IMR-90 (cell line): ENCODE data around the gene XYLT2. TPM values are rescaled to one million over a fixed set of nuclear protein-coding genes. Genes with fewer than 3 reads are reported as not detected.

Source experiments
- ATAC-seq: fragments of 200-7000 bp; cut with Tn5 transposase; 2 replicates; pipeline ENCODE4 v1.9.1; 2020; ENCODE audit warnings: low read depth, mild to moderate bottlenecking, moderate library complexity
- BruUV-seq: library from RNA; stranded (reverse); fragments of 400-500 nt; replicated peaks from 2 replicates; lab custom pipeline; 2021; lab: Mats Ljungman, UMichigan
- CTCF ChIA-PET: fragments of 300-600 bp; formaldehyde crosslinking; extraction: SDS; loops from one replicate; lab custom pipeline; 2021; ENCODE audit warnings: antibody characterized with exemption; lab: Yijun Ruan, JAX
- POLR2A ChIA-PET: fragments of 300-600 bp; sonication (Branson Sonifier 250); formaldehyde crosslinking; loops from one replicate; lab custom pipeline; 2022; ENCODE audit warnings: antibody characterized with exemption; ENCODE audit not compliant: unreplicated experiment; lab: Charles Lee
- DNase-seq: peaks from one replicate; pipeline ENCODE4 v3.0.0; 2013
- H2AFZ ChIP-seq: replicated peaks from 2 replicates; pipeline ENCODE3; 2013; ENCODE audit warnings: low read length, mild to moderate bottlenecking; ENCODE audit not compliant: poor library complexity
- H2AK5ac ChIP-seq: 2 replicates; pipeline ENCODE4 v1.6.1; 2013; ENCODE audit warnings: low read depth, low read length, inconsistent platforms
- H2AK9ac ChIP-seq: replicated peaks from 2 replicates; pipeline ENCODE3; 2013; ENCODE audit warnings: mild to moderate bottlenecking, low read depth, low read length, moderate library complexity; ENCODE audit not compliant: poor library complexity
- H2BK120ac ChIP-seq: 2 replicates; pipeline ENCODE4 v1.6.1; 2013; ENCODE audit warnings: low read depth, low read length, inconsistent platforms
- H2BK15ac ChIP-seq: 3 replicates; pipeline ENCODE4 v1.6.1; 2013; ENCODE audit warnings: low read depth, low read length, inconsistent platforms
- H2BK20ac ChIP-seq: 2 replicates; pipeline ENCODE4 v1.6.1; 2013; ENCODE audit warnings: low read depth, mild to moderate bottlenecking, inconsistent platforms, low read length, moderate library complexity
- H2BK5ac ChIP-seq: 2 replicates; pipeline ENCODE4 v1.6.1; 2013; ENCODE audit warnings: mild to moderate bottlenecking, low read depth, low read length, inconsistent platforms; ENCODE audit not compliant: poor library complexity, severe bottlenecking
- H3K14ac ChIP-seq: replicated peaks from 2 replicates; pipeline ENCODE4 v1.6.1; 2013; ENCODE audit warnings: low read depth, low read length, inconsistent platforms
- H3K18ac ChIP-seq: 2 replicates; pipeline ENCODE4 v1.6.1; 2013; ENCODE audit warnings: low read depth, low read length, control low read depth
- H3K23ac ChIP-seq: 2 replicates; pipeline ENCODE4 v1.6.1; 2013; ENCODE audit warnings: low read depth, low read length, inconsistent platforms
- H3K27ac ChIP-seq: 2 replicates; pipeline ENCODE4 v1.5.1; 2013; ENCODE audit warnings: mild to moderate bottlenecking, control low read depth, low read length; ENCODE audit not compliant: insufficient read depth
- H3K27me3 ChIP-seq: 2 replicates; pipeline ENCODE4 v1.6.1; 2013; ENCODE audit warnings: low read length; ENCODE audit not compliant: control insufficient read depth, insufficient read depth
- H3K36me3 ChIP-seq: 2 replicates; pipeline ENCODE4 v1.6.1; 2013; ENCODE audit warnings: low read length, mixed read lengths; ENCODE audit not compliant: control insufficient read depth, insufficient read depth
- H3K4ac ChIP-seq: 2 replicates; pipeline ENCODE4 v1.6.1; 2013; ENCODE audit warnings: low read depth, low read length, inconsistent platforms
- H3K4me1 ChIP-seq: 2 replicates; pipeline ENCODE4 v1.6.1; 2013; ENCODE audit warnings: low read length, mixed read lengths; ENCODE audit not compliant: control insufficient read depth, insufficient read depth
- H3K4me2 ChIP-seq: 2 replicates; pipeline ENCODE4 v1.6.1; 2013; ENCODE audit warnings: low read depth, mild to moderate bottlenecking, control low read depth, low read length, moderate library complexity
- H3K4me3 ChIP-seq: 2 replicates; pipeline ENCODE4 v1.5.1; 2013; ENCODE audit warnings: low read depth, mild to moderate bottlenecking, control low read depth, low read length, moderate library complexity; ENCODE audit not compliant: insufficient read depth
- H3K56ac ChIP-seq: 2 replicates; pipeline ENCODE4 v1.6.1; 2013; ENCODE audit warnings: low read length, inconsistent platforms; ENCODE audit not compliant: insufficient read depth; ENCODE audit errors: extremely low read depth
- H3K79me1 ChIP-seq, 2 experiments: 2 replicates each; pipeline ENCODE4 v1.6.1; 2013; ENCODE audit warnings: low read length in 2 of 2, inconsistent platforms in 1 of 2, low read depth in 1 of 2
- H3K9ac ChIP-seq: 2 replicates; pipeline ENCODE4 v1.6.1; 2013; ENCODE audit warnings: low read depth, low read length, control low read depth
- H3K9me1 ChIP-seq: 2 replicates; pipeline ENCODE4 v1.6.1; 2013; ENCODE audit warnings: low read length, inconsistent platforms; ENCODE audit not compliant: insufficient read depth
- H3K9me3 ChIP-seq: 2 replicates; pipeline ENCODE4 v1.6.1; 2013; ENCODE audit warnings: low read length; ENCODE audit not compliant: control insufficient read depth, insufficient read depth
- H4K20me1 ChIP-seq: 2 replicates; pipeline ENCODE4 v1.6.1; 2013; ENCODE audit warnings: low read length, inconsistent platforms; ENCODE audit not compliant: insufficient read depth
- H4K5ac ChIP-seq: 2 replicates; pipeline ENCODE4 v1.6.1; 2013; ENCODE audit warnings: mild to moderate bottlenecking, low read depth, low read length, control low read depth
- H4K8ac ChIP-seq, 2 experiments: 2 replicates each; pipeline ENCODE4 v1.6.1; 2013; ENCODE audit warnings: low read depth in 2 of 2, low read length in 2 of 2, control low read depth in 1 of 2, inconsistent platforms in 1 of 2
- H4K91ac ChIP-seq: 2 replicates; pipeline ENCODE4 v1.6.1; 2013; ENCODE audit warnings: low read depth, low read length, inconsistent platforms; ENCODE audit not compliant: insufficient read depth
- CEBPB ChIP-seq: IDR thresholded peaks from 2 replicates; pipeline ENCODE4 v1.6.1; 2012; ENCODE audit warnings: low read depth, low read length, improper control_type of control experiment
- FOS ChIP-seq: fragments of 150-350 bp; IDR thresholded peaks from 2 replicates; pipeline ENCODE4 v1.6.1; 2016; ENCODE audit warnings: low read depth, low read length
- MAFK ChIP-seq: IDR thresholded peaks from 2 replicates; pipeline ENCODE4 v1.6.1; 2012; ENCODE audit warnings: low read depth, low read length, improper control_type of control experiment
- NFE2L2 ChIP-seq: fragments of 150-350 bp; IDR thresholded peaks from 2 replicates; pipeline ENCODE4 v1.6.1; 2016; ENCODE audit warnings: low read depth, mild to moderate bottlenecking, low read length
- SMC3 ChIP-seq: fragments of 150-350 bp; IDR thresholded peaks from 2 replicates; pipeline ENCODE4 v1.6.1; 2016; ENCODE audit warnings: low read depth, mild to moderate bottlenecking, antibody characterized with exemption, low read length, moderate library complexity
- WGBS, 2 experiments: methylation state at CpG; one replicate each; pipeline versions ENCODE4 v1.1.5 to v1.1.7; 2013; ENCODE audit warnings: missing lambda C conversion rate in 2 of 2; ENCODE audit not compliant: insufficient read length in 1 of 2; ENCODE audit errors: extremely low coverage in 2 of 2; 5-methylcytosine and 5-hydroxymethylcytosine counted together
- dilution Hi-C: fragments of 300-500 bp; cut with HindIII; formaldehyde crosslinking; loops from one replicate; pipeline ENCODE4 v1.14.3; 2018; ENCODE audit warnings: low sequenced_read_pairs; ENCODE audit not compliant: unreplicated experiment
- in situ Hi-C: fragments of 300-500 bp; cut with MboI; formaldehyde crosslinking; loops from 3 replicates; pipeline ENCODE4 v1.14.3; 2019; ENCODE audit warnings: low sequenced_read_pairs, inconsistent platforms, mixed read lengths
- intact Hi-C: fragments of 100-400 bp; cut with micrococcal nuclease; formaldehyde crosslinking; loops from 2 replicates; pipeline ENCODE4 v1.10.0; 2022
- polyA plus RNA-seq, 3 experiments: library from polyadenylated mRNA; depleted of rRNA; stranded (reverse); fragments of >200 nt; gene quantifications; 2 replicates each; pipeline ENCODE4 v1.2.3, GENCODE V29; 2012; ENCODE audit warnings: low replicate concordance in 1 of 3
- total RNA-seq: library from RNA; depleted of rRNA; stranded (reverse); fragments of >200 nt; gene quantifications from 2 replicates; pipeline ENCODE4 v1.2.3, GENCODE V29; 2012
- TF ChIP-seq, protein P1 (sequence below): fragments of 150-350 bp; IDR thresholded peaks from 2 replicates; pipeline ENCODE4 v1.6.1; 2017; ENCODE audit warnings: mild to moderate bottlenecking, antibody characterized with exemption, low read length, low read depth

The XYLT2 gene
- total and polyA plus RNA-seq, 2 of the 4 experiments (the other 2 are of a cell fraction), result 27.7 to 31.9 TPM

DNA sequence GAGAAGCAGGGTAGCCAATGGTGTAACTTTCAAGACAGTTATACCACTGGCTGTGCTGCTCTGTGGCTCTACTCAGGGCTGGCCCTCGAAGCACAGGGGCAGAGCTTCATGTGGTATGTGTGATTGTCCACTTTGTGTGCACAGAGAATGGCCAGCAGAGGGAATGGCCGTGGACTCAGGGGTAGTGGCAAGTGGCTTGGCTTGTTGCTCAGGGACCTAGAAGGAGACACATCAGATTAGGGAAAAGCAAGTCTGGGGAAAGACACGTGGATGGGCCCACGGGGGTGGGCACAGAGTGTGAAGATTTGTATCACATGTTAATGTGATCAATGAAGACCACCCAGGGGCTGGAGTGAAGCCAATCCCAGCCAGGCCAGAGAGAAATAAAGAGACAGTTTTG is 20.0 kb upstream of the XYLT2 start:
- no peak overlapping the region for H3K56ac ChIP-seq
- 0% methylated on average over 2 of the region's 4 CpGs; no CpG with 5 or more reads in 1 of the 2 experiments for WGBS, 2 experiments
- H2BK5ac ChIP-seq, result no peak overlapping the region
- no peak overlapping the region for H3K9ac ChIP-seq
- H3K4ac ChIP-seq, result no peak overlapping the region
- no peak for TF ChIP-seq FOS
- TF ChIP-seq NFE2L2, result no peak
- TF ChIP-seq, protein P1, sequence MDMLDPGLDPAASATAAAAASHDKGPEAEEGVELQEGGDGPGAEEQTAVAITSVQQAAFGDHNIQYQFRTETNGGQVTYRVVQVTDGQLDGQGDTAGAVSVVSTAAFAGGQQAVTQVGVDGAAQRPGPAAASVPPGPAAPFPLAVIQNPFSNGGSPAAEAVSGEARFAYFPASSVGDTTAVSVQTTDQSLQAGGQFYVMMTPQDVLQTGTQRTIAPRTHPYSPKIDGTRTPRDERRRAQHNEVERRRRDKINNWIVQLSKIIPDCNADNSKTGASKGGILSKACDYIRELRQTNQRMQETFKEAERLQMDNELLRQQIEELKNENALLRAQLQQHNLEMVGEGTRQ, result no peak
- TF ChIP-seq MAFK, result no peak
- TF ChIP-seq SMC3, result no peak
- TF ChIP-seq CEBPB, result no peak
- no peak overlapping the region for H2AK5ac ChIP-seq
- no peaks in the 10 kb centered on the region for H3K27me3 ChIP-seq
- no peaks in the 10 kb centered on the region for H3K79me1 ChIP-seq
- peaks cover under 1% of the 10 kb centered on the region for H3K9me1 ChIP-seq
- H3K4me2 ChIP-seq, result no peak overlapping the region
- ATAC-seq (no peak), DNase-seq (no peak)
- no peak overlapping the region for H2AFZ ChIP-seq
- H3K4me1 ChIP-seq, result no peaks in the 10 kb centered on the region; the same call in 1 of the 2 replicates
- no peak overlapping the region for H4K8ac ChIP-seq
- BruUV-seq, result no TSS peak
- no peak overlapping the region for H2BK120ac ChIP-seq
- H2BK15ac ChIP-seq, result no peak overlapping the region
- no peak overlapping the region for H3K4me3 ChIP-seq
- no peak overlapping the region for H3K23ac ChIP-seq
- POLR2A ChIA-PET, result no interaction called here
- no peak overlapping the region for H4K5ac ChIP-seq
- intact Hi-C loops, result no loop called here
- dilution Hi-C loops, result no loop called here
- CTCF ChIA-PET, result no interaction called here
- H4K20me1 ChIP-seq, result no peaks in the 10 kb centered on the region
- no peaks in the 10 kb centered on the region for H3K9me3 ChIP-seq
- H4K91ac ChIP-seq, result no peak overlapping the region
- no peak overlapping the region for H3K14ac ChIP-seq
- no peak overlapping the region for H3K18ac ChIP-seq
- H2BK20ac ChIP-seq, result no peak overlapping the region
- in situ Hi-C loops, result no loop called here
- no peaks in the 10 kb centered on the region for H3K36me3 ChIP-seq
- no peak overlapping the region for H3K27ac ChIP-seq
- H2AK9ac ChIP-seq, result no peak overlapping the region
